BJ (cell line): ENCODE data around the gene PRR20A. TPM values are rescaled to one million over a fixed set of nuclear protein-coding genes. Genes with fewer than 3 reads are reported as not detected.
"Not testable (repeated sequence)": the region's sequence is repeated elsewhere in the genome, so short reads cannot be mapped to it uniquely, and the experiment has no call there.

ENCODE experiments used
- CTCF ChIA-PET: fragments of 350-600 bp; formaldehyde crosslinking; extraction: SDS; loops from one replicate; lab custom pipeline; 2021; ENCODE audit warnings: antibody characterized with exemption, inconsistent platforms; lab: Yijun Ruan, JAX
- POLR2A ChIA-PET: fragments of 300-600 bp; sonication (Branson Sonifier 250); formaldehyde crosslinking; extraction: SDS; loops from one replicate; lab custom pipeline; 2021; ENCODE audit warnings: antibody characterized with exemption; lab: Charles Lee
- DNase-seq: peaks from one replicate; pipeline ENCODE4 v3.0.0-alpha.2; 2011; ENCODE audit warnings: low read depth
- H3K27me3 ChIP-seq: 2 replicates; pipeline ENCODE4 v1.6.0; 2011; ENCODE audit warnings: low read length; ENCODE audit not compliant: control insufficient read depth, insufficient read depth
- H3K36me3 ChIP-seq: 2 replicates; pipeline ENCODE4 v1.5.1; 2011; ENCODE audit warnings: low read length; ENCODE audit not compliant: control insufficient read depth, insufficient read depth
- H3K4me3 ChIP-seq: 2 replicates; pipeline ENCODE4 v1.5.1; 2011; ENCODE audit warnings: low read depth, mild to moderate bottlenecking, control low read depth, low read length
- polyA plus RNA-seq: library from polyadenylated mRNA; depleted of rRNA; stranded (reverse); fragments of >200 nt; gene quantifications from 2 replicates; pipeline ENCODE4 v1.2.3, GENCODE V29; 2011; rRNA removed
- small RNA-seq: library from RNA; depleted of rRNA; stranded (forward); fragments of <200 nt; gene quantifications from one replicate; pipeline ENCODE3, GENCODE V24; 2012; ENCODE audit warnings: low replicate concordance, low read depth; ENCODE audit not compliant: insufficient read length
- TF ChIP-seq, protein P1 (sequence below): IDR thresholded peaks from 2 replicates; pipeline ENCODE4 v1.5.1; 2011; ENCODE audit warnings: low read depth, mild to moderate bottlenecking, control low read depth, inconsistent platforms, low read length, moderate library complexity; ENCODE audit not compliant: insufficient read depth

PRR20A gene
- polyA plus RNA-seq, 1 experiment: not detected

DNA sequence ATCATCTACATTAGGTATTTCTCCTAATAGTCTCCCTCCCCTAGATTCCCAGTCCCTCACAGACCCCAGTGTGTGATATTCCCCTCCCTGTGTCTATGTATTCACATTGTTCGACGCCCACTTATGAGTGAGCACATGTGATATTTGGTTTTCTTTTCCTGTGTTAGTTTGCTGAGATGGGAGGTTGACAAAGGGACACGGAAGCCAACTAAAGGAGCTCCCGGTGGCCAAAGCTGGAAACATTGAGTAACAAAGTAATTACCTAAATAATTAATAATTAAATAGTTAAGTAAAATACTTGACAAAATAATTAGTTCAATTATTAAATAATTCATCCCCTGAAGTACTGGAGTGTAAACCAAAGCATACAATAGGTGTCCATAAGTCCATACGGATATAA, 1.7 kb upstream of the PRR20A start:
- ChIA-PET POLR2A (no interaction called here), CTCF (no interaction called here)
- Histone ChIP-seq H3K36me3 (no peaks in the 10 kb centered on the region), H3K4me3 (no peak overlapping the region), H3K27me3 (no peaks in the 10 kb centered on the region)
- TF ChIP-seq, protein P1, sequence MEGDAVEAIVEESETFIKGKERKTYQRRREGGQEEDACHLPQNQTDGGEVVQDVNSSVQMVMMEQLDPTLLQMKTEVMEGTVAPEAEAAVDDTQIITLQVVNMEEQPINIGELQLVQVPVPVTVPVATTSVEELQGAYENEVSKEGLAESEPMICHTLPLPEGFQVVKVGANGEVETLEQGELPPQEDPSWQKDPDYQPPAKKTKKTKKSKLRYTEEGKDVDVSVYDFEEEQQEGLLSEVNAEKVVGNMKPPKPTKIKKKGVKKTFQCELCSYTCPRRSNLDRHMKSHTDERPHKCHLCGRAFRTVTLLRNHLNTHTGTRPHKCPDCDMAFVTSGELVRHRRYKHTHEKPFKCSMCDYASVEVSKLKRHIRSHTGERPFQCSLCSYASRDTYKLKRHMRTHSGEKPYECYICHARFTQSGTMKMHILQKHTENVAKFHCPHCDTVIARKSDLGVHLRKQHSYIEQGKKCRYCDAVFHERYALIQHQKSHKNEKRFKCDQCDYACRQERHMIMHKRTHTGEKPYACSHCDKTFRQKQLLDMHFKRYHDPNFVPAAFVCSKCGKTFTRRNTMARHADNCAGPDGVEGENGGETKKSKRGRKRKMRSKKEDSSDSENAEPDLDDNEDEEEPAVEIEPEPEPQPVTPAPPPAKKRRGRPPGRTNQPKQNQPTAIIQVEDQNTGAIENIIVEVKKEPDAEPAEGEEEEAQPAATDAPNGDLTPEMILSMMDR: no peak
- DNase-seq: no peak

DNA sequence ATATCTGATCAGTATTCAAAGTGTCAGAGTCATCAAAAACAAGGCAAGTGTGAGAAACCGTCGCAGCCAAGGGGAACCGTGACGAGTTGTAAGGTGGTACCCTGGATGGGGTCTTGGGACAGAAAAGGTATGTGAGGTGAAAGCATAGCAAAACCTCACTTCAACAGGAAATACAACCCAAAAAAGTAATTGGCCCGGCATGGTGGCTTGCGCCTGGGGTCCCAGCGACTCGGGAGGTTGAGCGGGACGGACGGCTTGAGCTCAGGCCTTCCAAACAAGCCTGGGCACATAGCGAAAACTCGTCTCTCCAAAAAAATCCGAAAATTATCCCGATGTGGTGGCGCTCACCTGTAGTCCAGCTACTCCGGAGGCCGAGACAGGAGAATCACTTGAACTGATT, 937 bp upstream of the PRR20A start:
- CTCF ChIA-PET, H3K27me3 ChIP-seq, DNase-seq, H3K36me3 ChIP-seq, H3K4me3 ChIP-seq, POLR2A ChIA-PET: not testable (repeated sequence)

DNA sequence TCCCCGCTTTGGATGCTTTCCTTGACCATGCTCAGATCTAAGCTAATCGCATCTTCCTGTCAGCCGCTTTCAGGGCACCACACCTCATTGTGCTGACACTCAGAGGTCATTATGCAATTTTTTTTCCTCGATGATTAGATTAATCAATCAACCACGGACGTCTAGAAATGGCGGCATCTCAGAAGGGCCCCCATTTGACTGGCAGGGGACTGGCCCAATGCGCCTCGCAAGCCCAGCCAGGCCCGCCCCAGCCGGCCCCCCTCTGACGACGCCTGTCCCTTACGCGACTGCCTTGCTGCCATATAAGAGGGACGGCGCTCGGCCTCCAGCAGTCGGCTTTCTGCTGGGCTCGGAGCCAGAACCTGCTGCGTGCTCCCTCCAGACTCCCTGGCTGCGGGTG, 6.5 kb downstream of the PRR20A start, which contains the start of gene PRR20B:
Gene PRR20B (plus strand): TSS at position 301 of the 400 bp plus-strand sequence. CDS start 387 bp downstream, outside the sequence.
- DNase-seq, H3K36me3 ChIP-seq, H3K27me3 ChIP-seq, POLR2A ChIA-PET, CTCF ChIA-PET, H3K4me3 ChIP-seq: not testable (repeated sequence)

DNA sequence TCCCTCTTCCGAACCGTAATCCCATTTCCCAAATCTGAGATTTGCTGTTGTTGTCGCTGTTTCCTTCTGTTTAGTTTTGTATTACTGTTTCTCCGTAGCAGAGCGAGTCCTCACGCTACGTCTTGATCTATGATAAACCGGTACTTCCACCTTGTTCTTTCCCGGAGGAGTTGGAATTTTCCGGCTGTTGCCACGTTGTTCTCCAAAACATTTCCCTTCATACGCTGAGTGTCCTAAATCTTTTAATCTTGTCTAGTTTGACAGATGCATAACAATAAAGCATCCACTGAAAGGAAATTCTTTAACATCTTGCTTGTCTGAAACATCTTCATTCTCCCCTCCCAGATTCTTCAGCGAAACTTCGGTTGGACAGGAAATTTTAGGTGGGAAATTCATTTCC, 7.4 kb downstream of the PRR20A start:
- H3K4me3 ChIP-seq, POLR2A ChIA-PET, H3K36me3 ChIP-seq, CTCF ChIA-PET, DNase-seq, H3K27me3 ChIP-seq: not testable (repeated sequence)

DNA sequence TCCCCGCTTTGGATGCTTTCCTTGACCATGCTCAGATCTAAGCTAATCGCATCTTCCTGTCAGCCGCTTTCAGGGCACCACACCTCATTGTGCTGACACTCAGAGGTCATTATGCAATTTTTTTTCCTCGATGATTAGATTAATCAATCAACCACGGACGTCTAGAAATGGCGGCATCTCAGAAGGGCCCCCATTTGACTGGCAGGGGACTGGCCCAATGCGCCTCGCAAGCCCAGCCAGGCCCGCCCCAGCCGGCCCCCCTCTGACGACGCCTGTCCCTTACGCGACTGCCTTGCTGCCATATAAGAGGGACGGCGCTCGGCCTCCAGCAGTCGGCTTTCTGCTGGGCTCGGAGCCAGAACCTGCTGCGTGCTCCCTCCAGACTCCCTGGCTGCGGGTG, 13.0 kb downstream of the PRR20A start, which contains the start of gene PRR20C:
Gene PRR20C (plus strand): TSS at position 301 of the 400 bp plus-strand sequence. CDS start 387 bp downstream, outside the sequence.
- CTCF ChIA-PET, H3K4me3 ChIP-seq, H3K27me3 ChIP-seq, DNase-seq, H3K36me3 ChIP-seq, POLR2A ChIA-PET: not testable (repeated sequence)

DNA sequence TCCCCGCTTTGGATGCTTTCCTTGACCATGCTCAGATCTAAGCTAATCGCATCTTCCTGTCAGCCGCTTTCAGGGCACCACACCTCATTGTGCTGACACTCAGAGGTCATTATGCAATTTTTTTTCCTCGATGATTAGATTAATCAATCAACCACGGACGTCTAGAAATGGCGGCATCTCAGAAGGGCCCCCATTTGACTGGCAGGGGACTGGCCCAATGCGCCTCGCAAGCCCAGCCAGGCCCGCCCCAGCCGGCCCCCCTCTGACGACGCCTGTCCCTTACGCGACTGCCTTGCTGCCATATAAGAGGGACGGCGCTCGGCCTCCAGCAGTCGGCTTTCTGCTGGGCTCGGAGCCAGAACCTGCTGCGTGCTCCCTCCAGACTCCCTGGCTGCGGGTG, 19.6 kb downstream of the PRR20A start, which contains the start of gene PRR20D:
Gene PRR20D (plus strand): TSS at position 301 of the 400 bp plus-strand sequence. CDS start 387 bp downstream, outside the sequence.
- H3K4me3 ChIP-seq, H3K27me3 ChIP-seq, H3K36me3 ChIP-seq, CTCF ChIA-PET, DNase-seq, POLR2A ChIA-PET: not testable (repeated sequence)

DNA sequence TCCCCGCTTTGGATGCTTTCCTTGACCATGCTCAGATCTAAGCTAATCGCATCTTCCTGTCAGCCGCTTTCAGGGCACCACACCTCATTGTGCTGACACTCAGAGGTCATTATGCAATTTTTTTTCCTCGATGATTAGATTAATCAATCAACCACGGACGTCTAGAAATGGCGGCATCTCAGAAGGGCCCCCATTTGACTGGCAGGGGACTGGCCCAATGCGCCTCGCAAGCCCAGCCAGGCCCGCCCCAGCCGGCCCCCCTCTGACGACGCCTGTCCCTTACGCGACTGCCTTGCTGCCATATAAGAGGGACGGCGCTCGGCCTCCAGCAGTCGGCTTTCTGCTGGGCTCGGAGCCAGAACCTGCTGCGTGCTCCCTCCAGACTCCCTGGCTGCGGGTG, 26.2 kb downstream of the PRR20A start, which contains the start of gene PRR20E:
Gene PRR20E (plus strand): TSS at position 301 of the 400 bp plus-strand sequence. CDS start 387 bp downstream, outside the sequence.
- H3K36me3 ChIP-seq, H3K4me3 ChIP-seq, DNase-seq, H3K27me3 ChIP-seq, CTCF ChIA-PET, POLR2A ChIA-PET: not testable (repeated sequence)

DNA sequence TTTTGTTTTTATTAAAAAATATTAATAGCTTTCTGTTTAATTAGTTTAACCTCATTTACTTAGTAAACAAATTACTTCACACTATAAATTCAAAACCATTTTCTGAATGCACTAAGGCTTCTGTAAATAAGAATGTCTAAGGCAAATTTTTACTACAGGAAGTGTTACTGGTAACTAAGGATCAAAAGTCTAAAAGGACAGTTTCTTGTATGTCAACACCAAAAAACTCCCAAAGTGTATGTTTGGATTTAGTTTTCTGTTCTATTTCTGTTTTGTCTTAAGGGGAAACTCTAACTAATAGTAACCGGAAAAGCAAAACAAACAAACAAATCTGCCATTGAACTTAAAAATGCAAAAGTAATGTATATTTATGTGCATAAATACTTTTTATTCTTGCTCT, 50.9 kb downstream of the PRR20A start:
- Histone ChIP-seq H3K27me3 (no peaks in the 10 kb centered on the region), H3K36me3 (no peaks in the 10 kb centered on the region), H3K4me3 (no peak overlapping the region)
- POLR2A ChIA-PET: no interaction called here
- CTCF ChIA-PET: no interaction called here
- no peak for DNase-seq
- TF ChIP-seq, protein P1: no peak

Small RNA genes within 50 kb of the gene (small RNA-seq; reads per million reads assigned to genes)
- gene PRR20FP: not detected

Other genes with a start within 250 kb of the PRR20A start
- gene PRR20B, start 6.6 kb downstream of the PRR20A start, polyA plus RNA-seq: not detected in 2 replicates
- gene PRR20C, start 13.1 kb downstream of the PRR20A start, polyA plus RNA-seq: not detected in 2 replicates
- not detected in 2 replicates for gene PRR20D, start 19.7 kb downstream of the PRR20A start, polyA plus RNA-seq
- not detected in 2 replicates for gene PRR20E, start 26.3 kb downstream of the PRR20A start, polyA plus RNA-seq